ENCODE data around the gene MTG2. TPM values are rescaled to one million over a fixed set of nuclear protein-coding genes. Genes with fewer than 3 reads are reported as not detected.

MTG2 gene
- polyA plus RNA-seq, 1 of the 3 experiments (the other 2 are of a cell fraction): 42.9 TPM

GRCh38 chr20:62174021-62174804, 8.6 kb upstream of the MTG2 start:
- no peak for TF ChIP-seq EZH2phosphoT487 (IDR thresholded peaks at IDR 0.05; ENCODE audit: borderline replicate concordance, low read depth)
- no peak for TF ChIP-seq SIN3A (IDR thresholded peaks at IDR 0.05; ENCODE audit: borderline replicate concordance, low read depth, low read length)
- no peak for TF ChIP-seq USF1 (IDR thresholded peaks at IDR 0.05; ENCODE audit: borderline replicate concordance, low read depth)
- TF ChIP-seq CHD2 (IDR thresholded peaks at IDR 0.05; ENCODE audit: low read length, partially characterized antibody): no peak
- no peak for TF ChIP-seq RCOR1 (IDR thresholded peaks at IDR 0.05; ENCODE audit: low read length)
- no peak for TF ChIP-seq NFIC (IDR thresholded peaks at IDR 0.05; ENCODE audit: borderline replicate concordance)
- TF ChIP-seq PBX3 (IDR thresholded peaks at IDR 0.05): no peak
- no peak for TF ChIP-seq MEF2A (IDR thresholded peaks at IDR 0.05; ENCODE audit: borderline replicate concordance, low read depth)
- TF ChIP-seq TCF12 (IDR thresholded peaks at IDR 0.05): no peak
- TF ChIP-seq NRF1 (IDR thresholded peaks at IDR 0.05; ENCODE audit: low read depth, low read length): no peak
- TF ChIP-seq RAD21 (IDR thresholded peaks at IDR 0.05; ENCODE audit: low read length): no peak
- no peak for TF ChIP-seq JUND (IDR thresholded peaks at IDR 0.05)
- no peak for TF ChIP-seq TAF1 (IDR thresholded peaks at IDR 0.05; ENCODE audit: borderline replicate concordance, low read depth, low read length)
- TF ChIP-seq GATA2 (CRISPR knock-in tag; IDR thresholded peaks at IDR 0.05): no peak
- no peak for TF ChIP-seq FOSL2 (IDR thresholded peaks at IDR 0.05; ENCODE audit: borderline replicate concordance, low read depth)
- TF ChIP-seq REST (IDR thresholded peaks at IDR 0.05; ENCODE audit: low read depth, low read length): no peak
- peaks cover 0 to 12% of the 10 kb centered on the region in 2 experiments; a peak in 1 of 4 replicates for H3K4me1 ChIP-seq (ENCODE audit: control insufficient read depth in 1 of 2, insufficient read depth in 2 of 2, low read depth in 1 of 2, low read length in 1 of 2)
- no peaks in the 10 kb centered on the region for H3K79me2 ChIP-seq (ENCODE audit: insufficient read depth)
- no peak overlapping the region for H3K4me2 ChIP-seq
- peaks cover 9 to 22% of the 10 kb centered on the region in 2 experiments for H3K36me3 ChIP-seq (replicated peaks in 1 of 2; ENCODE audit: control insufficient read depth in 1 of 2, insufficient read depth in 2 of 2, low read length in 1 of 2)
- ChIA-PET CTCF (interaction anchor here (1.1 to 2.6 kb wide), 2 partner anchors 9 to 18 kb away, joined by 3 to 11 read pairs; no protein-coding TSS in a partner anchor), POLR2A (no interaction called here)
- no peak overlapping the region for H3K4me3 ChIP-seq (ENCODE audit: low read depth in 2 of 2, low read length in 1 of 2)
- no peak for DNase-seq
- H2AFZ ChIP-seq (ENCODE audit: low read depth): no peak overlapping the region
- no peaks in the 10 kb centered on the region for H3K9me2 ChIP-seq
- no peaks in the 10 kb centered on the region for H3K9me3 ChIP-seq
- H3K27ac ChIP-seq (ENCODE audit: low read depth in 2 of 2, low read length in 1 of 2): no peak overlapping the region
- H3F3A ChIP-seq (replicated peaks; ENCODE audit: insufficient read depth): no peaks in the 10 kb centered on the region
- H3K9ac ChIP-seq: no peak overlapping the region
- WGBS (ENCODE audit: low lambda C conversion rate): 97% methylated on average over 21 of the region's 28 CpGs
- no peaks in the 10 kb centered on the region for H3K27me3 ChIP-seq (ENCODE audit: insufficient read depth)
- no peaks in the 10 kb centered on the region for H4K20me1 ChIP-seq (ENCODE audit: insufficient read depth)
